Activated CD4-positive, alpha-beta T cell treated with anti-CD3 and anti-CD28 coated beads, Interleukin-2, amount 50 U/mL, for 24 hours (primary cell): ENCODE results near the gene SOD1.
A peak's percentile ranks its signal among the peaks of the same experiment; 100 is the strongest.
"Not testable (repeated sequence)": the region's sequence is repeated elsewhere in the genome, so short reads cannot be mapped to it uniquely, and the experiment has no call there.

ENCODE experiments used
- DNase-seq, 2 donors: peaks; one replicate each; pipeline ENCODE4 v3.0.0-alpha.2; 2020; ENCODE audit warnings: low read depth in 1 of 2, low spot score in 1 of 2

Gene SOD1

DNA sequence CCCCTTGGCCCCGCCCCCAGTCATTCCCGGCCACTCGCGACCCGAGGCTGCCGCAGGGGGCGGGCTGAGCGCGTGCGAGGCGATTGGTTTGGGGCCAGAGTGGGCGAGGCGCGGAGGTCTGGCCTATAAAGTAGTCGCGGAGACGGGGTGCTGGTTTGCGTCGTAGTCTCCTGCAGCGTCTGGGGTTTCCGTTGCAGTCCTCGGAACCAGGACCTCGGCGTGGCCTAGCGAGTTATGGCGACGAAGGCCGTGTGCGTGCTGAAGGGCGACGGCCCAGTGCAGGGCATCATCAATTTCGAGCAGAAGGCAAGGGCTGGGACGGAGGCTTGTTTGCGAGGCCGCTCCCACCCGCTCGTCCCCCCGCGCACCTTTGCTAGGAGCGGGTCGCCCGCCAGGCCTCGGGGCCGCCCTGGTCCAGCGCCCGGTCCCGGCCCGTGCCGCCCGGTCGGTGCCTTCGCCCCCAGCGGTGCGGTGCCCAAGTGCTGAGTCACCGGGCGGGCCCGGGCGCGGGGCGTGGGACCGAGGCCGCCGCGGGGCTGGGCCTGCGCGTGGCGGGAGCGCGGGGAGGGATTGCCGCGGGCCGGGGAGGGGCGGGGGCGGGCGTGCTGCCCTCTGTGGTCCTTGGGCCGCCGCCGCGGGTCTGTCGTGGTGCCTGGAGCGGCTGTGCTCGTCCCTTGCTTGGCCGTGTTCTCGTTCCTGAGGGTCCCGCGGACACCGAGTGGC is at the start of gene SOD1:
Gene SOD1 (plus strand): TSS at position 158 of the 723 bp plus-strand sequence. CDS start 77 bp downstream, at position 235.
- peak; percentile 90 to 92 for DNase-seq

DNA sequence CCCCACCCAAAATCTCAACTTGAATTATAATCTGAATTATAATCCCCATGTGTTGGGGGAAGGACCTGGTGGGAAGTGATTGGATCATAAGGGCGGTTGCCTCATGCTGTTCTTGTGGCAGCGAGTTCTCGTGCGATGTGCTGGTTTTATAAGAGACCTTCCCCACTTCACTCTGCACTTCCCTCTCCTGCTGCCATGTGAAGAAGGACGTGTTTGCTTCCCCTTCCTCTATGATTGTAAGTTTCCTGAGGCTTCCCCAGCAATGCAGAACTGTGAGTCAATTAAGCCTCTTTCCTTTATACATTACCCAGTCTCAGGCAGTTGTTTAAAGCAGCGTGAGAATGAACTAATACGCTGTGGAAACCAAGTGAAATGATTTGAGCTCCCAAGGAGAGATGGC is 48.0 kb upstream of the SOD1 start:
- no peak for DNase-seq

DNA sequence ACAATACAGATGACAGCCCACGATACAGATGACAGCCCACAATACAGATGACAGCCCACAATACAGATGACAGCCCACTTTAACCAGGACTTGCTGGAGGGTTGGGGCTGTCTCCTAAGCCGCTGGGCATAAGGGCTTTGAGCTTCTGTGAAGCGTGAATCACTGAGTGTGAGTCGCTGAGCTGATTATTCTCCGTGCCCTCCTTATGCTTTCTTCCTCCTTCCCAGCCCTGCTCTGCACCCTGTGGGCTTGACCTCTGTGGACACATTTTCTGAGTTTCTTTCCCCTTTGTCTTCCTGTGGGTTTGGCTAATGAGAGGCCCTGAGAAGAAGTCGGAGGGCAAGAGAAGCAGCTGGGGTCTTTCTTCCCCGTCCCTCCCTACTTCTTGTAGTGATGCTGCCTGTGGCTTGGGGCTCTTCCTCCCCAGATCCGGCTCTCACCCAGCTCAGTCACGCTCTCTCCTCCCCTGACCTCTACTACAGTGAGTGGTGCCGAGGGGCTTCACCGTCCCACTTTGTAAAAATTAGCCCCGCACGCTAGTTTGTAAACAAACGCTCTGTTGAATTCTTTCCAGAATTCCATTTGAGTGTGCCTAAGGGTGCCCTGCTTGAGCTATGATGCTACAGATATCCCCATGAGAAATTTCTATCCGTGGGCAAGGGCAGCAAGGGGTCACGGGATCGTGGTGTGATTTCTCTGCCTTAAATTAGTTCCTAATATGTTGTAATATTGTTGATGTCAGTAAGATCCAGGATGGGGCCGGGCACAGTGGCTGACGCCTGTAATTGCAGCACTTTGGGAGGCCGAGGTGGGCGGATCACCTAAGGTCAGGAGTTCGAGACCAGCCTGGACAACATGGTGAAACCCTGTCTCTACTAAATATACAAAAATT is 46.4 kb upstream of the SOD1 start:
- no peak for DNase-seq

DNA sequence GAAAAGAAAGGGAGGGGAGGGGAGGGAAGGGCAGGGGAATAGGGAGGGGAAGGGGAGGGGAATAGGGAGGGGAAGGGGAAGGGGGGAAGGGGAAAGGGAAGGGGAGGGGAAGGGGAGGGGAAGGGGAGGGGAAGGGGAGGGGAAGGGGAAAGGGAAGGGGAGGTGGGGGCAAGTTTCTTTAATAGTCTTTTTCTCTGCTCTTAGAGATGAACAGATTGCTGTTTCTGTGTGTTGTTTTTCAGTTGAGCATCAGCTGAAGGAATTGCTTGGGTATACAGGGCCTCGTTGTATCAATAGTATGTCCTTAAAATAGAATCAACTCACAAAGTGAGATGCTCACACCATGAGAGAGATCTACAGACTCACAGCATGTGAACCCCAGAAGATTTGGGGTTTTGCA is 44.8 kb upstream of the SOD1 start:
- DNase-seq = no peak

DNA sequence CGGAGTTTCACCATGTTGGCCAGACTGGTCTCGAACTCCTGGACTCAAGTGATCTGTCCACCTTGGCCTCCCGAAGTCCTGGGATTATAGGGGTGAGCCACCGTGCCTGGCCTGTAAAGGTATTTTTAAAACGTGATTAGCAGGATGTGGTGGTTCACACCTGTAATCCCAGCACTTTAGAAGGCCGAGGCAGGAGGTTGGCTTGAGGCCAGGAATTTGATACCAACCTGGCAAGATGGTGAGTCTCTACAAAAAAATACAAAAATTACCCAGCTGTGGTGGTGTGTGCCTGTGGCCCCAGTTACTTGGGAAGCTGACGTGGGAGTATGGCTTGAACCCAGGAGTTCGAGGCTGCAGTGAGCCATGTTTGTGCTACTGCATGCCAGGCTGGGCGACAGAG is 43.3 kb upstream of the SOD1 start:
- DNase-seq = no peak

DNA sequence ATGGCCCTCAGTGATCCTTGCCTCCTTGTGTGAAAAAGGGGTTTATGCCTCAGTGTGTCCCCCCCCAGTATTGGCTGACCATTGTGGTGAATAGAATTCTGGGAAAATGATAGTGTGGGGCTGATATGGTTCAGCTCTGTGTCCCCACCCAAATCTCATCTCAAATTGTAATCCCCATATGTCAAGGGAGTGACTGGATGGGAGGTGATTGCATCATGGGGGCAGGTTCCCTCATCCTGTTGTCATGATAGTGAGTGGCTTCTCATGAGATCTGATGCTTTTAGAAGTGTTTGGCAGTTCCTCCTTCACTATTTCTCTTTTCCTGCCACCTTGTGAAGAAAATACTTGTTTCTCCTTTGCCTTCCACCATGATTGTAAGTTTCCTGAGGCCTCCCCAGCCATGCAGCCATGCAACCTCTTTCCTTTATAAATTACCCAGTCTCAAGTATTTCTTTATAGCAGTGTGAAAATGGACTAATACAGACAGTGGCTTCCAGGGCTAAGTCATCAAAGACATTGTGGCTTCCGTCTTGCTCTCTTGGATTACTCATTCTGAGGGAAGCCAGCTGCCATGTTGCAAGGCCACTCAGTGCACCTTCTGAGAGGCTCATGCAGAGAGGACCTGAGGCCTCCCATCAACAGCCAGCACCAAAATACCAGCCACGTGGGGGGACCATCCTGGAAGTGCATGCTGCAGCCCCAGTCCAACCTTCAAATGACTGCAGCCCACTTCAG is 40.6 kb upstream of the SOD1 start:
- no peak for DNase-seq

DNA sequence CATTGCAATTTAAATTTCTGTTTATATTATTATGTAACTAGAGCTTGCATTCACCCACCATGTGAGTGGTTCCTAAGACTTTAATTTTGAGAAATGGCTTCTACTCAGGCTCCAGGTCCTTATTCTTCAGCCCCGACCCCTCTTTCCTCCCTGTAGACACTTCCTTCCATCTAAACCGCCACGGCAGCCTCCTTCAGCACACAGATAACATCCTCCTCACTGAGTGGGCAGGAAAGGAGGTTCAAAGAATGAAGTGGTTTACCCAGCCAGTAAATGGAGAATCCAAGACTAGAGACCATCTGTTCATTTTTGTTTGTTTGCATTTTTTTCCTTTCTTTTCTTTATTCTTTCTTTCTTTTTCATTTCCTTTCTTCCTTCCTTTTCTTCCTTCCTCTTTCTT is 37.1 kb upstream of the SOD1 start:
- no peak for DNase-seq

DNA sequence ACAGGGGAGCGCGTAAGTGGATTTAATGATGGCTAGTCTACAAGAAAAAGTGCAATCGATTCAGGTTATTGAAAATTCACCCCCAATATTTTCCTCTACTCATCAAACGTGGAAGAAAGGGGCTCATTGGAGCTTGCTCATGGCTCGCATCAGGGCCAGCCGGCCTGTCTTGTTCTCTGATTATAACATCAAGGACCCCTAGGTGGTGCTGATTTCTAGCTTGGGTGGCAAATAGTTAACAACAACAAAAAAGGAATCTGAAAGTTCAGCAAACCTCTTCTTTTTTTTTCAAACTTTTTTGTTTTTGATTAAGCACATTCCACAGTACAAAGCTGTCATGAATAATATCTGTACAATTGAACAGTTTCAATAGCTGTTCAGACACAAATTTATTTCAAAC is 35.8 kb upstream of the SOD1 start:
- DNase-seq = no peak

DNA sequence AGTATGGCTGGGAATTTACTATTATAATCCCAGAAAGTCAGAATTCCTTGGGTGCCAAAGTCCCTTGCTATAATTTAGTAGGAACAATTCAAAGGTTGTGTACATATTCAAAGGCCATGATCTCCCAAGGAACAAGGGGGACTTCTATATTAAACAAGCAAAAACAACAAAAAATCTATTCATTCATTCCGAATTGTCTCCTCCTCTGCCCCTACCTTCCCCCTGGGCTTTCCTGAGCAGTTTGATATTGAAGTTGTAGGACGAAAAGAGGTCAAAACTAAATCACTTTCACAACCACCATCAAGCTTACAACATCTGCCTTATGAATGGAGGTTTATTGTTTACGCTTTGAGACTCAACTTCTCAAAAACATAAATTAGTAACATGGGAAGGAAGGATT is 35.3 kb upstream of the SOD1 start:
- no peak for DNase-seq

DNA sequence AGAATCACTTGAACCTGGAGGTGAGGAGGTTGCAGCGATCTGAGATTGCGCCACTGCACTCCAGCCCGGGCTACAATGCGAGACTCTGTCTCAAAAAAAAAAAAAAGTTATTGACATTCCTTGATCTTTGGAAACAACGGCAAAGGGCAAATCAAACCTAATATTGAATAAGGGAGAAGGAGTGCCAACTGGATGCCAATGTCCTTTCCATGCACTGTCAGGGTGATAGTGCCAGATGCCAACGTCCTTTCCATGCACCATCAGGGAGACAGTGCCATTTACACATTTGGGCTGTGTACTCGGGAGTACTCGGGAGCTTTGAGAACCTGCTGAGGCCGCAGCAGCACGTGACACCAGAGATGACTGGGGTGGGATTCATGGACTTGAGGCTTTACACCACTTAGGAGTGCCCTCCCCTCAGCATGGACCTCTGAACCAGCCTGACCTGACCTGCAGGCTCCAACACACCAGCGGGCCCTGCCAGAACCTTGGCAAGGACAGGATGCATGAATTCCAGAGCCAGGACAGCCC is 34.5 kb upstream of the SOD1 start:
- DNase-seq = no peak

DNA sequence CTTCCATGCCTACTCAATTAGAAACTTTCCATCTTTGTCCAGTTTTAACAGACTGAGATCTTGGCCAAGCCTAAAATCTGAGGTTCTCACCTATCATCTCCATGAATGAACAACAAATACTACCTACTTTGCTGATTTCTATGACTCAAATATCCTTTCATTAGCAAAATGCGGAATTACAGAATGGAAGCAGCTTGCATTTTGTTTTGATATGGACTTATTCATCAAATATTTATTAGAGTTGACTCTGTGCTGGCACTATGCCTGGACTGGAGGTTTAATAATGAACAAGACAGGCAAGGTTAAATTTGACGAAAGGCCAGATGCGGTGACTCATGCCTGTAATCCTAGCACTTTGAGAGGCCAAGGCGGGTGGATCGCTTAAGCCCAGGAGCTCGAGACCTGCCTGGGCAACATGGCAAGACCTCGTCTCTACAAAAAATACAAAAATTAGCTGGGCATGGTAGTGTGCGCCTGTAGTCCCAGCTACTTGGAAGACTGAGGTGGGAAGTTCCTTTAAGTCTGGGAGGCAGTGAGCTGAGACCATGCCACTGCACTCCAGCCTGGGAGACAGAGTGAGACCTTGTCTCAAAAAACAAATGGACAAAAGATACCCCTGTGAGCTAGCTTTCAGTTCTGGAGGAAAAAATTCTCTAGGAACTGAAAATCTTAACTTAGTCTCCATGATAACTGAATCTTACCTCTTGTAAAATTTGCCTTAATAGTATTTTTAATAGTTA is 29.4 kb upstream of the SOD1 start:
- no peak for DNase-seq

DNA sequence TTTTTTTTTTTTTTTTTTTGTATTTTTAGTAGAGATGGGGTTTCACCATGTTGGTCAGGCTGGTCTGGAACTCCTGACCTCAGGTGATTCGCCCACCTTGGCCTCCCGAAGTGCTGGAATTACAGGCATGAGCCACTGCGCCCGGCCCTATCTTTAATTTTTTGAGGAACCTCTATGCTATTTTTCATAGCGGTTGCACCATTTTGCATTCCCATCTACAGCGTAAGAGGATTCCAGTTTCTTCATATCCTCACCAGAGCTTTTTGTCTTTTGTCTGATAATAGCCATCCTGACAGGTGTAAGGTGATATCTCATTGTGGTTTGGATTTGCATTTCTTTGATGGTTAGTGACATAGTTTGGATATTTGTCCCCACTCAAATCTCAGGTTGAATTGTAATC is 27.6 kb upstream of the SOD1 start:
- not testable (repeated sequence) for DNase-seq

DNA sequence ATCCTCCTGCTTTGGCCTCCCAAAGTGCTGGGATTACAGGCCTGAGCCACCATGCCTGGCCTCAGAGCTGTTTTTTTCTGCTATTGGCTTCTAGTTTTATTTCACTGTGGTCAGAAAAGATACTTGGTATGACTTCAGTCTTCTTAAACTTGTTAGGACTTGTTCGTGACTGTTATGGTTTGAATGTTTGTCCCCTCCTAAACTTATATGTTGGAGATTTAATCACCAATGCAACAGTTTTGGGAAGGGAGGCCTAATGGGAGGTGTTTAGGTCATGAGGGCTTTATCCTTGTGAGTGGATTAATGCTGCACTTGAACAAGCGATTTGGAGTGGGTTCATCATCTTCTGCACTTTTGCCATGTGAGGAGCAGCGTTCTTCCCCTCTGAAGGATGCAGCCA is 24.5 kb upstream of the SOD1 start:
- no peak for DNase-seq

DNA sequence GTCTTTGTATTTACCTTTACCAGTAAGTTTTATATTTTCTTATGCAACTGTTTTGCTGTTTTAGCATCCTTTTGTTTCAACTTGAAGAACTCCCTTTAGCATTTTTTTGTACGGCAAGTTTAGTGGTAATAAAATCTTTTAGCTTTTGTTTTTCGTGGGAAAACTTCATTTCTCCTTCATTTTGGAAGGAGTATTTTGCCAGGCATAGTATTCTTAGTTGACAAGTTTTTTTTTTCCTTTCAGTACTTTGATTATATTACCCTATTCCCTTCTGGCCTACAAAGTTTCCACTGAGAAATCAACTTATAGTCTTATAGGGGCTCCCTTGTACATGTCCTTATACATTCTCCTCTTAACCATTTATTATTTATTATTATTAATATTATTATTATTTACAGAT is 22.6 kb upstream of the SOD1 start:
- DNase-seq = no peak

DNA sequence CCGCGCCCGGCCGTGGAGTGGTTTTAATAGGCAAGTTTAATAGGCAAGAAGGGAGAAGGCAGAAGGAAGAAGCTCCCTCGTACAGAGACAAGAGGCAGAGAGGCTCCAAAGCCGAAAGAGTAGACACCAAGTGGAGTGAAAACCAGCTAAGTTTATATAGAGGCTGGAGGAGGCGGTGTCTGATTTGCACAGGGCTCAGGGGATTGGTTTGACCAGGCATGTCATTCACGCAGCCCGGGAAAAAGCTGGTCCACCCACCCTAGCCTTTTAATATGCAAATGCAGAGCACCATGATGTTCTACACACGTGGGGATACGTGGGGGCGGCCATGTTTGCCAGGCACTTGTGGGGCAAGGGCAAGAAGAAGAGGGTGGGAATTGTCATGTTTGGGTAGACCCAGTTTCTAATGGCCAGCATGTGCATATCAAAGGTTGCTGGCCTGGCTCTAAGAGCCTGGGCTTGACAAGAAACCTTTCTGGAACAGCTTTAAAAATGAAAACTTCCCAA is 18.0 kb upstream of the SOD1 start:
- no peak for DNase-seq

DNA sequence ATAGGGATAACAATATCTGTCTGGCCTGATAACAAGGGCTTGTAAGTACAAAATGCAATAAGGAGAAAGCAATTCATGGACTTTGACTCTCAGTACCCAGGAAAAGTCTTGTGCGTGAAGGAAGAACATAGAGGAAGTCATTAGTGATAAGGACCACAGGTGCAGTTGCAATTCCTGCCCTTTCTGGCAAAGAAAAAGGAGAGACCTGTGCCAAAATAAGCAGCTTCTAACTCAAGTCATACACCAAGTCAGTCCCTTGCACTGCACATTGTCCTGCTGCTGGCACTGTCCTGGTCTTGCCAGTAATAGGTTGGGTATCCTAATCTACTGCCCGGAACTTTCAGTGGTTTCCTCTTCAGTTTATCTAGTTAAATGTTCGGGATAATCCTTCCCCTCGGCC is 14.8 kb upstream of the SOD1 start:
- DNase-seq = no peak

DNA sequence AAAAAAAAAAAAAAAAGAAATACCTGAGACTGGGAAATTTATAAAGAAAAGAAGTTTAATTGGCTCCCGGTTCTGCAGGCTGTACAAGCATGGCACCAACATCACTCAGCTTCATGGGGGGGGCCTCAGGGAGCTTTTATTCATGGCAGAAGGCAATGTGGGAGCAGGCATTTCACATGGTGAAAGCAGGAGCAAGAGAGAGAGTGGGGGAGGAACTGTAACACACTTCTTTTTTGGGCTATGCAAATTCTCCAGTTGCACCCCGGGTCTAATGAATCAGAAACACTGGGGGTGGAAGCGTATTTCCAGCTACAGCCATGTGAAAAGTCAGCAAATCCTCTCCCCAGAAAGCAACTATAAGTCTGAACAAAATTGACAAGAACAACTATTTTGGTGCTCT is 11.8 kb upstream of the SOD1 start:
- DNase-seq = no peak

DNA sequence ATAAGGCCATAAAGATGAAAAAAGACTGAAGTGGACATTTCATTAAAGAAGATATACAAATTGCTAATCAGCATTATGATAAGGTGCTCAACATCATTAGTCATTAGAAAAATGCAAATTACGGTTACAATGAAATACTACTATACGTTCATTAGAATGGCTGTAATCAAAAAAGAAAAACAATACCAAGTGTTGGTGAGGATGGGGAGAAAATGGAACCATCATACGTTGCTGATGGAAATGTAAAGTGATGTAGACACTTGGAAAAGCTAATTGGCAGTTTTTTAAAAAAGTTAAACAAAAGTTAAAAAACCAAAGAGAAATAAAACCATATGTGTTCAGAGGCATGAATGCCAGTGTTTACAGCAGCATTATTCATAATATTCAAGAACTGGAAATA is 8.6 kb upstream of the SOD1 start:
- no peak for DNase-seq

DNA sequence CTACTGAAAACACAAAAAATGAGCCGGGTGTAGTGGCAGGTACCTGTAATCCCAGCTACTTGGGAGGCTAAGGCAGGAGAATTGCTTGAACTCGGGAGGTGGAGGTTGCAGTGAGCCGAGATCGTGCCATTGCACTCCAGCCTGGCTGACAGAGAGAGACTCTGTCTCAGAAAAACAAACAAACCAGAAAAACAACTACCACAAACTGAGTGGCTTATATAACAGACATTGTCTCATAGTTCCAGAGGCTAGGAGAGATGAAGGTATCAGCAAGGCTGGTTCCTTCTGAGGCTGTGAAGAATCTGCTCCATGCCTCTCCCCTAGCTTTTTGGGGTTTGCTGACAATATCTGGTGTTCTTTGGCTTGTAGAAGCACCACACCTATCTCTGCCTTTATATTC is 8.0 kb upstream of the SOD1 start:
- DNase-seq = not testable (repeated sequence)

DNA sequence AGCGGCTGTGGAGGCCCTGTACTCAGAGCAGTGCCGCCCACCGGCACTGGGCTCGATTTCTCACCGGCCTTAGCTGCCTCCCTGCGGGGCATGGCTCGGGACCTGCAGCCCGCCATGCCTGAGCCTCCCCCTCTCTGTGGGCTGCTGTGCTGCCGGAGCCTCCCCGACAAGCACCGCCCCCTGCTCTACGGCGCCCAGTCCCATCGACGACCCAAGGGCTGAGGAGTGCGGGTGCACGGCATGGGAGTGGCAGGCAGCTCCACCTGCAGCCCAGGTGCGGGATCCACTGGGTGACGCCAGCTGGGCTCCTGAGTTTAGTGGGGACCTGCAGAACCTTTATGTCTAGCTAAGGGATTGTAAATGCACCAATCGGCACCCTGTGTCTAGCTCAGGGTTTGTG is 5.2 kb upstream of the SOD1 start:
- DNase-seq = no peak
